ENCODE results near the gene BORCS6.
A peak's percentile ranks its signal among the peaks of the same experiment; 100 is the strongest.

BORCS6 gene

DNA sequence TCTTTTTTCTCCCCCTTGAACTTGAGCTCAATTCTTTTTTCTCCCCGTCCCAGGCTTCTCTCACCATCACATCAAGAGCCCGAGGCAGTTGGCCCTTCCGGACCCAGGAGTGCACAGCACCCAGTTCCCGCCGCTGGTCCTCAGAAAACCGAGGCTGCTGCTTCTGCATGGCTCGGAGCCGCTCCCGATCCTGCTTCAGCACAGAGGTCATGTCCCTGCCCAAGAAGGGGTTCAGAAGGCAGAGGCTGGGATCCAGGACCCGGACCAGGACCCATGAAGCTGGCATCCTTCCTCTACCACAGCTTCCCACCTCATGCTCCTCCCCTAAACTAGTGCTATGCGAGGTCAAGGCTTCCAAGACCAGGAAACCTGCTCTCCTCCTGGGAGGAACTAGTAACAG is 48.2 kb downstream of the BORCS6 start:
- H3K27ac ChIP-seq: no peak overlapping the region
- TF ChIP-seq, protein P1, sequence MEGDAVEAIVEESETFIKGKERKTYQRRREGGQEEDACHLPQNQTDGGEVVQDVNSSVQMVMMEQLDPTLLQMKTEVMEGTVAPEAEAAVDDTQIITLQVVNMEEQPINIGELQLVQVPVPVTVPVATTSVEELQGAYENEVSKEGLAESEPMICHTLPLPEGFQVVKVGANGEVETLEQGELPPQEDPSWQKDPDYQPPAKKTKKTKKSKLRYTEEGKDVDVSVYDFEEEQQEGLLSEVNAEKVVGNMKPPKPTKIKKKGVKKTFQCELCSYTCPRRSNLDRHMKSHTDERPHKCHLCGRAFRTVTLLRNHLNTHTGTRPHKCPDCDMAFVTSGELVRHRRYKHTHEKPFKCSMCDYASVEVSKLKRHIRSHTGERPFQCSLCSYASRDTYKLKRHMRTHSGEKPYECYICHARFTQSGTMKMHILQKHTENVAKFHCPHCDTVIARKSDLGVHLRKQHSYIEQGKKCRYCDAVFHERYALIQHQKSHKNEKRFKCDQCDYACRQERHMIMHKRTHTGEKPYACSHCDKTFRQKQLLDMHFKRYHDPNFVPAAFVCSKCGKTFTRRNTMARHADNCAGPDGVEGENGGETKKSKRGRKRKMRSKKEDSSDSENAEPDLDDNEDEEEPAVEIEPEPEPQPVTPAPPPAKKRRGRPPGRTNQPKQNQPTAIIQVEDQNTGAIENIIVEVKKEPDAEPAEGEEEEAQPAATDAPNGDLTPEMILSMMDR (conservative IDR thresholded peaks at IDR 0.05): no peak

GRCh38 chr17:8141045-8141444 is 48.9 kb downstream of the BORCS6 start:
- H3K27ac ChIP-seq: no peak overlapping the region
- TF ChIP-seq, protein P1 (conservative IDR thresholded peaks at IDR 0.05): no peak

GRCh38 chr17:8140065-8141029 is 49.6 kb downstream of the BORCS6 start:
- TF ChIP-seq, protein P1 (conservative IDR thresholded peaks at IDR 0.05): no peak
- peak overlapping the region; percentile 62 for H3K27ac ChIP-seq

- TF ChIP-seq, protein P1 (conservative IDR thresholded peaks at IDR 0.05): peak; percentile 85
- H3K27ac ChIP-seq: peak overlapping the region; percentile 62
These were observed 51.2 kb downstream of the BORCS6 start for GRCh38 chr17:8138672-8139371.

GRCh38 chr17:8138374-8138671 is 51.7 kb downstream of the BORCS6 start:
- peak overlapping the region; percentile 28; the same call in 1 of the 2 replicates for H3K27ac ChIP-seq
- TF ChIP-seq, protein P1 (conservative IDR thresholded peaks at IDR 0.05): no peak
